ENCODE measurements around the gene OR1J2. TPM values are rescaled to one million over a fixed set of nuclear protein-coding genes. Genes with fewer than 3 reads are reported as not detected.
A peak's percentile ranks its signal among the peaks of the same experiment; 100 is the strongest.

Gene OR1J2, protein sequence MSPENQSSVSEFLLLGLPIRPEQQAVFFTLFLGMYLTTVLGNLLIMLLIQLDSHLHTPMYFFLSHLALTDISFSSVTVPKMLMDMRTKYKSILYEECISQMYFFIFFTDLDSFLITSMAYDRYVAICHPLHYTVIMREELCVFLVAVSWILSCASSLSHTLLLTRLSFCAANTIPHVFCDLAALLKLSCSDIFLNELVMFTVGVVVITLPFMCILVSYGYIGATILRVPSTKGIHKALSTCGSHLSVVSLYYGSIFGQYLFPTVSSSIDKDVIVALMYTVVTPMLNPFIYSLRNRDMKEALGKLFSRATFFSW
- total RNA-seq = not detected
- not detected for polyA plus RNA-seq
- long read RNA-seq, donor 1 = 0 reads
- long read RNA-seq, donor 2 = 0 reads
- long read RNA-seq, donor 3 = 0 reads

GRCh38 chr9:122510502-122510901 is at the start of gene OR1J2:
Gene OR1J2 (plus strand): TSS chr9:122510802. CDS start chr9:122510802, 0 bp downstream.
- intact Hi-C loops (cut with DNase I) = no loop called here
- WGBS, 3 donors = 68 to 70% (median 70%) methylated on average over 6 of the region's 6 CpGs

GRCh38 chr9:122463828-122464632 is 46.6 kb upstream of the OR1J2 start:
- Histone ChIP-seq H3K36me3 (no peaks in the 10 kb centered on the region), H3K9me3 (no peaks in the 10 kb centered on the region), H3K4me1 (ENCODE audit: insufficient read depth) (no peaks in the 10 kb centered on the region), H3K27me3 (no peaks in the 10 kb centered on the region), H3K27ac (no peak overlapping the region), H3K4me3 (no peak overlapping the region)
- intact Hi-C loops (cut with DNase I) = loop anchor here (5.0 to 10.0 kb wide), 6 partner anchors 331 to 891 kb away; partner anchors contain the start of genes CRB2 (in 1 of the 4) and OR1K1 (in 1 of the 4)
- TF ChIP-seq CTCF (IDR thresholded peaks at IDR 0.05) = no peak
- TF ChIP-seq EP300 (IDR thresholded peaks at IDR 0.05) = no peak
- TF ChIP-seq POLR2A (IDR thresholded peaks at IDR 0.05) = no peak
- no peak for DNase-seq
- WGBS, 3 donors = 70 to 78% (median 78%) methylated on average over 10 of the region's 10 CpGs

More at GRCh38 chr9:122510502-122510901, at the start of gene OR1J2:
- H3K4me1 ChIP-seq (ENCODE audit: insufficient read depth) = no peaks in the 10 kb centered on the region
- H3K27ac ChIP-seq = no peak within 1 kb of the TSS
- no peaks in the 10 kb centered on the region for H3K9me3 ChIP-seq
- DNase-seq = no peak
- TF ChIP-seq EP300 (IDR thresholded peaks at IDR 0.05) (no peak), POLR2A (IDR thresholded peaks at IDR 0.05) (no peak), CTCF (IDR thresholded peaks at IDR 0.05) (no peak)
- no peaks in the 10 kb centered on the region for H3K36me3 ChIP-seq
- no peak within 1 kb of the TSS for H3K4me3 ChIP-seq
- H3K27me3 ChIP-seq = no peaks in the 10 kb centered on the region

DNA sequence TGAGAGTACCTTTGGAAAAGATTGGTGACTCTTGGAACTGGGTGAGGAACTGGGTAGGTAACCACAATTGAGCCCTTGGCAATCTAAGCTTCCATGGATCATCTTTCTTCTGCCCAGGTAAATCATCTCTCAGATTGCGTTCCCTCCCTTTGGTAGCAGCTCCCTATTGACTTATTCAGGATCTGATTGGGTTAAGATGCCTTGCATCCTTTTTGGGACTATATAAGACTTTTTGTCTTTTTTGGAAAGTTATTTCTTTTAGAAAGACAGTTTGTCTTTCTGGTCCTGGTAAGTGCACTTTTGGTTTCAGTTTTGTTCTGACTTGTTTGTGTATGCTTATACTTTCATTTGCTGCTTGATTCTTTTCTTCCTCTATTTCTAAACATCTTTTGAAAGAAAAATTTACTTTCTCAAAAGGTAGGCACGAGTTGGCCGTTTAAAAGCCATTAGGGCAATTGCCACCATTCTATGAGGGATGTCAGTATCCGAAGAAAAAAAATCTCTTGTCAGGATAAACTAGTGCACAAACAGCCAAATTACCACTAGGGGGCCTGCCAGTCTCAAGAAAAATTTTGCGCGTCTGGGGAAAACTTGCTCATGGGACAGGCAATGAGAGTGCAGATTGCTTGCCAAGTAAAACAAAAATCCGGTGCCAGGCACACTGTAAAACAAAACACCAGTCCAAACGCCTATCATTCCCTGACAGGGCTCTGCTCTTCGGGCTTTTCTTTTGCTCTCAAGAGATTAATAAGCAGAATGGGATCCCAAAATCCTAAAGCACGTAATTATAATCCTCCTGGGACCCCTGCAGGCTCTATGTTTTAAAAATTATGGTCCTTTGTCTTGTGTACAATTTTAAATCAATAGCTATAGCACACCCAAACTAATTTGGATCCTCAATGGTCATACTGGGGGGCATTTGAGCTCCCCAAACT is 45.7 kb upstream of the OR1J2 start:
- H3K9me3 ChIP-seq = no peaks in the 10 kb centered on the region
- WGBS, 3 donors = 9 to 11% (median 10%) methylated on average over 10 of the region's 10 CpGs
- peak overlapping the region; percentile 31 for H3K4me3 ChIP-seq
- no peaks in the 10 kb centered on the region for H3K27me3 ChIP-seq
- H3K27ac ChIP-seq = no peak overlapping the region
- intact Hi-C loops (cut with DNase I) = loop anchor here (5.0 to 10.0 kb wide), 7 partner anchors 330 to 890 kb away; partner anchors contain the start of genes OR1K1 (in 2 of the 4) and CRB2 (in 1 of the 4)
- TF ChIP-seq CTCF (IDR thresholded peaks at IDR 0.05) (peak; percentile 40 to 66 (median 50)), POLR2A (IDR thresholded peaks at IDR 0.05) (no peak)
- no peaks in the 10 kb centered on the region for H3K4me1 ChIP-seq (ENCODE audit: insufficient read depth)
- DNase-seq = peak; percentile 51 to 72 (median 66)
- no peaks in the 10 kb centered on the region for H3K36me3 ChIP-seq
